Esophagus (tissue), 2 donors: ENCODE measurements around the gene GP5. TPM values are rescaled to one million over a fixed set of nuclear protein-coding genes. Genes with fewer than 3 reads are reported as not detected.

ENCODE experiments used
- H3K27ac ChIP-seq, 2 donors: one replicate each; pipeline ENCODE4 v1.5.1; 2013; ENCODE audit warnings: low read depth in 2 of 2, mild to moderate bottlenecking in 2 of 2, inconsistent platforms in 1 of 2, low read length in 1 of 2, moderate library complexity in 1 of 2
- H3K27me3 ChIP-seq, 2 donors: one replicate each; pipeline ENCODE4 v1.6.1; 2013; ENCODE audit warnings: low read length in 2 of 2, control low read depth in 1 of 2, mild to moderate bottlenecking in 1 of 2; ENCODE audit not compliant: insufficient read depth in 2 of 2, control insufficient read depth in 1 of 2
- H3K36me3 ChIP-seq, 2 donors: one replicate each; pipeline ENCODE4 v1.6.1; 2013; ENCODE audit warnings: low read length in 1 of 2; ENCODE audit not compliant: control insufficient read depth in 2 of 2, insufficient read depth in 2 of 2
- H3K4me1 ChIP-seq, 2 donors: one replicate each; pipeline ENCODE4 v1.6.1; 2013; ENCODE audit warnings: low read length in 1 of 2; ENCODE audit not compliant: control insufficient read depth in 2 of 2, insufficient read depth in 2 of 2
- H3K4me3 ChIP-seq, 2 donors: one replicate each; pipeline ENCODE4 v1.5.1; 2013; ENCODE audit warnings: low read length in 2 of 2, mild to moderate bottlenecking in 2 of 2, low read depth in 1 of 2, moderate library complexity in 1 of 2
- H3K9me3 ChIP-seq, 2 donors: one replicate each; pipeline ENCODE4 v1.6.1; 2013; ENCODE audit warnings: mild to moderate bottlenecking in 2 of 2, low read depth in 1 of 2, low read length in 1 of 2, moderate library complexity in 1 of 2; ENCODE audit not compliant: control insufficient read depth in 2 of 2, insufficient read depth in 1 of 2
- WGBS, 2 donors: extraction: QIAGEN DNeasy Blood & Tissue Kit; methylation state at CpG; one replicate each; pipeline ENCODE4 v1.1.7; 2013; 5-methylcytosine and 5-hydroxymethylcytosine counted together
- polyA plus RNA-seq, 2 donors: library from polyadenylated mRNA; stranded (reverse); fragments of 200-250 nt; gene quantifications; one replicate each; pipeline ENCODE4 v1.2.3, GENCODE V29; 2013
- donor health status: healthy with polysubstance abuse.
- donor health status: Bipolar disorder and iron deficiency.

GP5 gene
- polyA plus RNA-seq, 2 donors = 0.01 TPM; not detected in 1

DNA sequence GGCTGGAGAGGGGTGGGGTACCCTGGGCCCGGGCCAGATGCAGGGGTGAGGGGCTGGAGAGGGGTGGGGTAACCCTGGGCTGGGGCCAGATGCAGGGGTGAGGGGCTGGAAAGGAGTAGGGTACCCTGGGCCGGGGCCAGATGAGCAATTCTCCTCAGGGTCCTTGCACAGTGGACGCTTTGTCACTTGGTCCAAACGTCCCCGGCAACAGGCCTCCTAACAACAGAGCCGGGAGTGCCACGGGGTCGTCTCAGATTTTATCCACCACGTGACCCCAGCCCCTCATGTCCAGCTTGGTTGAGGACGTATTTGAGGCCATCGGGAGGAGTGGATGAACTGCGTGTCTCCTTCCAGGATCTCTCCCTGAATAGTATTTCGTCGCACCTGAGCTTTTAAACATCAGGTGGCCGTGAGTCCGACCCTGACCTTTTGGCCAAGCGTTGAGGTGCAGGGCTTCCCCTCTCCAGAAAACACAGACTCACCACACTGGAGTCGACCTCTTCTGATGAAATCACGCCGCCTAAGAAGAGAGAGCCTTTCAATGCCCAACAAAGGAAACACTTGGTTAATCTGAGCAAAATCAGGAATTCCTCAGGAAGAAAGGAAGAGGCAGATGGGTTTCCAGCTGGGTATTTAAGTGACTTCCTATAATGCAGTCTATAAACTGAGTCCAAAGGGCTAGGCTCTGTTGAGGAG lies 16.7 kb downstream of the GP5 start:
- Histone ChIP-seq H3K4me1 (no peaks in the 10 kb centered on the region), H3K9me3 (no peaks in the 10 kb centered on the region), H3K27me3 (no peaks in the 10 kb centered on the region), H3K27ac (no peak overlapping the region), H3K36me3 (no peaks in the 10 kb centered on the region), H3K4me3 (no peak overlapping the region)
- 77 to 79% methylated on average over 20 of the region's 20 CpGs for WGBS, 2 donors

GRCh38 chr3:194381460-194381875 lies 17.6 kb downstream of the GP5 start:
- Histone ChIP-seq H3K4me3 (no peak overlapping the region), H3K27ac (no peak overlapping the region), H3K4me1 (no peaks in the 10 kb centered on the region), H3K36me3 (no peaks in the 10 kb centered on the region), H3K27me3 (no peaks in the 10 kb centered on the region), H3K9me3 (no peaks in the 10 kb centered on the region)
- WGBS, 2 donors = 50 to 51% methylated on average over 17 of the region's 17 CpGs

- 84% methylated on average over 7 of the region's 7 CpGs for WGBS, 2 donors
- no peaks in the 10 kb centered on the region for H3K27me3 ChIP-seq
- H3K9me3 ChIP-seq = no peaks in the 10 kb centered on the region
- H3K36me3 ChIP-seq = no peaks in the 10 kb centered on the region
- H3K4me1 ChIP-seq = no peaks in the 10 kb centered on the region
- no peak overlapping the region for H3K4me3 ChIP-seq
- no peak overlapping the region for H3K27ac ChIP-seq
Measured at GRCh38 chr3:194380326-194380725, 18.7 kb downstream of the GP5 start.

DNA sequence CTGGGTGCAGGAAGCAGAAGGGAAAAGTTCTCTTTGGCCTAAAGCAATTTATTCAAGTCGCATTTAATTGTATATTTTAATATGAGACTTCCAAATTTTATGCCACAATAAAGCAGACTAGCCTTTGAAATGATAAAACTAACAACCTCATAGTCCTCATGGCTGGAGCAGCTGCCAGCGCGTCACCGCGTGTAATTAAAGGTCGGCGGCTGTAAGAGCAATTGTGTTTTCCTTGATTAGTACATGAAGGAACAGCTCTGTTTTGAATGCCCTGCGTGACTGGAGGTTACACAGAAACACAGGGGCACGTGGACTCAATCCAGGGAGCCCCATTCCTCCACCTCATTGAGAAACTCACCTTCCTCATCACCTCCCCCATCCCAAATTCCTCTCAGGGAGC lies 19.4 kb downstream of the GP5 start:
- Histone ChIP-seq H3K27me3 (no peaks in the 10 kb centered on the region), H3K36me3 (no peaks in the 10 kb centered on the region), H3K27ac (no peak overlapping the region), H3K4me3 (no peak overlapping the region), H3K4me1 (no peaks in the 10 kb centered on the region), H3K9me3 (no peaks in the 10 kb centered on the region)
- 77 to 78% methylated on average over 9 of the region's 9 CpGs for WGBS, 2 donors

GRCh38 chr3:194379231-194379630 lies 19.8 kb downstream of the GP5 start:
- H3K4me3 ChIP-seq = no peak overlapping the region
- WGBS, 2 donors = 88 to 89% methylated on average over 6 of the region's 6 CpGs
- no peaks in the 10 kb centered on the region for H3K27me3 ChIP-seq
- no peaks in the 10 kb centered on the region for H3K9me3 ChIP-seq
- no peak overlapping the region for H3K27ac ChIP-seq
- no peaks in the 10 kb centered on the region for H3K4me1 ChIP-seq
- no peaks in the 10 kb centered on the region for H3K36me3 ChIP-seq

DNA sequence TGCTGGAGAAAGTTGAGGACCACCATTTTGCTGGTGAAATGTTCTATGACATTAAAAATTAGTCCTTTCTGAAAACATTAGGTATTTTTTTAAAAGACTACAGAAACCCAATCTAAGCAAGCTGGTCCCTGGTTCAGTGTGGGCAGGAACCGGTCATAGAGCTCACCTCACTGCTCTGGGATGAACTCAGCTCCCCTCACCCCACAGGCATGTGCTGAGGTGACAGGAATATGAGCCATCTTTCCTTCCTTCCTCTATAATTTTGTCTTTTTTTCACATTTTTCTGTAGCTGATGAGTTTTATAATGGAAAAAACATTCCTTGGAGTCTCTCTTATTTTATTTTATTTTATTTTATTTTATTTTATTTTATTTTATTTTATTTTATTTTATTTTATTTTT lies 21.4 kb downstream of the GP5 start:
- Histone ChIP-seq H3K36me3 (no peaks in the 10 kb centered on the region), H3K27ac (no peak overlapping the region), H3K9me3 (no peaks in the 10 kb centered on the region), H3K4me3 (no peak overlapping the region), H3K4me1 (no peaks in the 10 kb centered on the region), H3K27me3 (no peaks in the 10 kb centered on the region)
- 73 to 80% methylated on average over 1 of the region's 1 CpG for WGBS, 2 donors

DNA sequence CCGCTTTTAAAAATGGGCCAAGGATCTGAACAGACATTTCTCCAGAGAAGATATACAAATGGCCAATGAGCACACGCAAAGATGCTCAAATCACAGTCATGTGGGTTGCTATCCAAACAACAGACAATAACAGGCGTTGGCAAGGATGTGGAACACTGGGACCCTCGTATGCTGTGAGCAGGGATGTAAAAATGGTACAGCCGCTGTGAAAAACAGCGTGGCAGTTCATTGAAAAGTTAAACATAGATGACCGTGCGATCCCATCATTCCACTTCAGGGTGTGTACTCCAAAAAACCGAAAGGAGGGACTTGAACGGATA lies 22.9 kb downstream of the GP5 start:
- Histone ChIP-seq H3K27me3 (no peaks in the 10 kb centered on the region), H3K4me1 (no peaks in the 10 kb centered on the region), H3K36me3 (no peaks in the 10 kb centered on the region), H3K27ac (no peak overlapping the region), H3K4me3 (no peak overlapping the region), H3K9me3 (no peaks in the 10 kb centered on the region)
- 82 to 84% methylated on average over 10 of the region's 10 CpGs for WGBS, 2 donors

GRCh38 chr3:194375473-194376240 lies 23.4 kb downstream of the GP5 start:
- 51 to 56% methylated on average over 15 of the region's 15 CpGs for WGBS, 2 donors
- no peak overlapping the region for H3K4me3 ChIP-seq

DNA sequence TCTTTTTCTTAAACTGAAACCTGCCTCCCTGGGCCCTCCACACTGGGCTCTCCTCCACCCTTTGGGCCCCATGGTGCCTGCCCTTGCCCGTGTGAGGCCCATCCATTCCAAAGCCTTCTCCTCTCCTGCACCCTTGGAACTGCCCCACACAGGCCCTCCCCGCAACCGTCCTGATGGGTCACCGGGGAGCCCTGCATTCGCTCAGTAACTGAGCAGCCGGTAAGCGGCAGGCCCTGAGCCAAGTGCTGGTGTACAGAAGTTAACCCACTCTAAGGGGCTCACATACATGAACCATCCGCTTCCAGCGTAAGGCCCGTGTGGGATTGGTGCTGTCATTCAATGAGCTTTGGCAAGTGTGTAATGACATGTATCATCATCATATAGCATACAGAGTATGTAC lies 24.1 kb downstream of the GP5 start:
- Histone ChIP-seq H3K27me3 (no peaks in the 10 kb centered on the region), H3K27ac (no peak overlapping the region), H3K36me3 (no peaks in the 10 kb centered on the region), H3K4me1 (no peaks in the 10 kb centered on the region), H3K4me3 (no peak overlapping the region), H3K9me3 (no peaks in the 10 kb centered on the region)
- 85 to 86% methylated on average over 10 of the region's 10 CpGs for WGBS, 2 donors

More at GRCh38 chr3:194375473-194376240, 23.4 kb downstream of the GP5 start:
- Histone ChIP-seq H3K27me3 (no peaks in the 10 kb centered on the region), H3K4me1 (no peaks in the 10 kb centered on the region), H3K9me3 (no peaks in the 10 kb centered on the region), H3K36me3 (no peaks in the 10 kb centered on the region), H3K27ac (no peak overlapping the region)

DNA sequence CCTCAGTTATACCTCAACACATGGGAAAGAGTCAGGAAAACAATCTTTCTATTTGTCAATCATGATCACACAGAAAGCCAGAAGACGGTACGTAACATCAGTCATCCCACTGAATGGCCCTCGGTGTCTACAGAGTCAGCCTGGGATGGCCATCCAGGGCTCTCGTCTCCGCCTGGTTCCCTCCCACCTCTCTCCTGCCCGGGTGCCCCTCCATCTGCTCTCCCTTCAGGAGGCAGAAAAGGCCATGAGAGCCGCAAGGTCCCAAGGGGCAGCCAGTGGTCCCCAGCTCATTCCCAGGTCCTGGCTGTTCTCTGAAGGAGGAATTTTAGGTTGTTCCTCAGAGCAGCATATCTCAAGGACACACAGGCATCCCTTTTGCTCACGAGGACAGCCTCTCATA lies 25.2 kb downstream of the GP5 start:
- Histone ChIP-seq H3K27me3 (no peaks in the 10 kb centered on the region), H3K4me3 (no peak overlapping the region), H3K27ac (no peak overlapping the region), H3K9me3 (no peaks in the 10 kb centered on the region), H3K4me1 (no peaks in the 10 kb centered on the region), H3K36me3 (no peaks in the 10 kb centered on the region)
- 71 to 80% methylated on average over 8 of the region's 8 CpGs for WGBS, 2 donors
